Measurements from ENCODE around the gene CLCA2.

Gene CLCA2

DNA sequence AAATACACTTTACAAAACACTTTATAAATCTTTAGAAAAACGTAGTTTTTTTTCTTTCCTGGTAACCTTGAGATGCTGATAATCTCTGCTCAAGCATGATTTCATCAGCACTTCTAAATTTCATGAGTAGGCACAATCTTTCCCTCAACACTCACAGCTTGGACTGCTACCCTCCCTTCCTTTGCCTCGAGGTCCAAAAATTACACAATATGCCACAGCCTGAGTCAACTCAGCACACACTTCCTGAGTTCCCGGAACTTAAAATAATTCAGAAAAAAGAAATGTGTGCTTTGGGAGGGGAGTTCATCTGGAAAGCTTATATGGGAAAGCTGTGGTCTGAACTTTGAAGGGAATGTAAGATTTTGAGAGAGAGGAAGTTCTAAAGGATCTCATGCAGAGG is 5.9 kb downstream of the CLCA2 start:
- DNase-seq = no peak

DNA sequence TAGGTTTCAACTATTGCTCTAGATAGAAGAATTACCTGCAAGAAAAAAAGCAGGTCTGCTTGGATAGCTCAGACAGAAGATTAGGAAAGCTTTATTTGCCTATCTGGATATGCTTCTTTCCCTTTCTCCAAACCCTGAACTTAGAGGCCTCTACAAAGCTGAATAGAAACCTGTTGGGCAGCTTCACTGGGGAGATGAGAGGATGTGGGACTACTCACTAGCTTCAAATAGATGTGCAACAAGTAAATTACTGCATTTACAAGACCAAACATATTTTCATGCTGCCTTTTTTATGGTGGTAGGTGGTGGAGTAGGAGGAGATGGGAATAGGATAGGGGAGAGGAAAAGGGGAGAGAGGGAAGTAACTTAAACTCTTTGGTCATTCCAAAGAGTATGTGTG is 6.4 kb downstream of the CLCA2 start:
- DNase-seq = no peak

DNA sequence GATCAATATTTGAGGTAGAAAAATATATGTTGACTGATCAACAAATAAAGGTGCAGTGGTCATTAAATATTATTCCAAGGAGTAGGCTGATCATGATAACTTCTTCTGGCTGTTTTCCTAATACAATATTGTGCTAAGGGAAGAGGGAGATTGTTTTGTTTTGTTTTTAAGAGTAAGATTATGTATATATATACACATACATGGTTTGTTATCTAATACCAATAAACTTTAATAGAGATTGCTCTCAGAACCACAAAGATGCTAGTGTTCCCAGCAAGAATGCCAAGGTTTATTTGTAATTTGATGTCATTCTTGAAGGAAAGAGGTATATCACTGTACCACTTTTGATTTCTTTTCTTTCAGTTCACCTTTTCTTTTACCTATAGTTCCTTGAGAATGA is 10.1 kb downstream of the CLCA2 start:
- DNase-seq = no peak

DNA sequence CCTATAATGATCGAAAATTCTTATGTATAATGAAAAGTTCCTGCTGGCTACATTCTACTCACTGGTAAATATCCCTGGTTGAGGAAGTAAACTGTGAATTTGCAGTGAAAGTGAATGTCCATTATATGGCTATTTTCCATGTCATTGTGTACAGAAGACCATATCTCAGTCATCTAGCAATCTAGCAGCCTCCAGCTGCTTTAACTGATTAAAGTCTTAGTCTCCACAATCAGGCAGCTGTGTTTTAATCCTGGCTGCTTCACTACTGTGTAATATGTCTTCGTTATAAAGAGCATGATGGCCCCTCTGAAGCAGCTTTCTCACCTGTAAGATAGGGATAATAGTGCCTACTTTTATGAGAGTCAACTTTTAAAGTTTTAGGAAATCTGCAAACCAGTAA is 11.4 kb downstream of the CLCA2 start:
- no peak for DNase-seq

DNA sequence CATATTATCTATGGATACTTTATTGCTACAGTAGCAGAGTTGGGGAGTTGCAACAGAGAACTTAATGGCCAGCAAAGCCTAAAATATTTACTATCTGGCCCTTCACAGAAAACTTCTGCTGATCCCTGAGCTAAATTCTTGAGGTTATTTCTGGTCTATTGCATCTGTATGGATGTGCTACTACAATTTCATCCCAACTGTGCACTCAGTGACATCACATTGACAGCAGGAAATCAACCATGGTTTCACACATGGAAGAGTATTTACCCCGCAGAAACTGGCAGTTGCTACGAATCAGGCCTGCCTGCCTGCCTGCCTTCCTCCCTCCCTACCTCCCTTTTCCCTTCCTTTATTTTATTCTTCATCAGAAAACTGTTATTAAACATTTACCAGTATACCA is 12.1 kb downstream of the CLCA2 start:
- peak; percentile 27 for DNase-seq

DNA sequence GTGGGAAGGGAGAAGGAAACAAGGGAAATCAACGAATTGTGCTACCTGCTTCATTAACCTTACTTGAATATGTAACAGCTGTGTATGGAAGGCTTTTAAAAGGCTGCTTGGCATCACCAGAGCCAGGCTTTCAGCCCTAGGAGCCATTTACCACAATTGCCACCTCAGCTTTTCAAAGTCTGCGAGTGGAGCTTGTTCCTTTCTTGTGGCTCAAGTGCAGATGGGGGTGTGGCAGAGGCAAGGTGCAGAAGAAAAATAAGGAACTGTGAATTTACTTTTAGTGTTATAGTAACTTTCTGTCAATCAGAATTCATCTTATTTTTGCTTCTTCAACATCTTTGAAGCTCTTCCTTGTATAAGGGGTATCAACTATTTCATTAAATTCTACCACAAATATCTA is 17.6 kb downstream of the CLCA2 start:
- peak; percentile 22 for DNase-seq

DNA sequence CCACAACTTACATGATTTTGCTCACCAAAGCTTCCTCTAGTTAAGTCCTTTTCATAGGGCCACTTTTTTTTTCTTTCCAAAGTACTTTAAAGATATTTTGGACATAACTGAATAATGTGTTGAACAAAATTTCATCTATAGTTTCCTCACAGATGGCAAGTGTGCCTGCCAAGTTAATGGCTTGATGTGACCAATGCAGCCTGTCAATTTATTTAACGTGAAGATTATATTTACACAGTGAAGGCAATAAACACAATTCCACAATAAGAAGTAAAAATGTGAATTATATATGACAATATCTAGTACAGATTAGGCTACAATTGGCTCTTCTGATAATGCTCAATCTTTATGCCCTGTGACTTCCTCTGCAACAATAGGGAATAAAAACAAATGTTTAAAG is 18.0 kb downstream of the CLCA2 start:
- DNase-seq = no peak

DNA sequence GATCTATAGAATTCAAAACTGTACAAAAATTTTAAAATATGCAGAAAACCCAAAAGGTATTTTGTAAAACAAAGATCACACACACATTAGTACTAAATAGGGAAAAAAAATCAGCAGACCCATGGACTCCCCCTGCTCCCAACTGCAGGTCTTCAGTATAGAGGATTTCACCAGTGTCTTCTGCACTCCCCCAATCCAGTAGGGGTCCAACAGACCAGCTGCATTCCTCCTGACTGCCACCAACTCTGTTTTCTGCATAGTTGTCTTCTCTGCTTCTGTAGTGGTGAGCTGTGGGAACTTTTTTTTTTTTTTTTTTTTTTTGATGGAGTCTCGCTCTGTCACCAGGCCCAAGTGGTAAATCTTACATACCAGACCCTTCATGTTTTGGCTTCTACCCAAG is 21.9 kb downstream of the CLCA2 start:
- DNase-seq = no peak

DNA sequence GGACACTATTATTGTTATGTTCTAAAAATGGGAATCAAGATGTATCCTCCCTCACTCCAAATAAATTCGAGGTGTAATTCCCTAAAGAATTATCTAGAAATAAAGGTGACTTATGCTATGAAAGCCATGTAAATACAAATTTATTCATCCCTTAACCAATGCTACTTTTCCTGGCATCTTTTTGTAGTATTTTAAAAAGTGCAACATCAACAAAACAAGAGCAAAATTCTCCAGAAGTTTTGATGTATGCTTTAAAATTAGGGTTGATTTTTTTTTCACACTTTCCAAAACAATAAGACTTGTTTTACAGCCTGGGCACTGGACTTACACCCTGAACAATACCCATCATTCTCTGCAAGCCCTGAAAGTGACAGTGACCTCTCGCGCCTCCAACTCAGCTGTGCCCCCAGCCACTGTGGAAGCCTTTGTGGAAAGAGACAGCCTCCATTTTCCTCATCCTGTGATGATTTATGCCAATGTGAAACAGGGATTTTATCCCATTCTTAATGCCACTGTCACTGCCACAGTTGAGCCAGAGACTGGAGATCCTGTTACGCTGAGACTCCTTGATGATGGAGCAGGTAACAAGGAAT is 23.3 kb downstream of the CLCA2 start:
- no peak for DNase-seq

DNA sequence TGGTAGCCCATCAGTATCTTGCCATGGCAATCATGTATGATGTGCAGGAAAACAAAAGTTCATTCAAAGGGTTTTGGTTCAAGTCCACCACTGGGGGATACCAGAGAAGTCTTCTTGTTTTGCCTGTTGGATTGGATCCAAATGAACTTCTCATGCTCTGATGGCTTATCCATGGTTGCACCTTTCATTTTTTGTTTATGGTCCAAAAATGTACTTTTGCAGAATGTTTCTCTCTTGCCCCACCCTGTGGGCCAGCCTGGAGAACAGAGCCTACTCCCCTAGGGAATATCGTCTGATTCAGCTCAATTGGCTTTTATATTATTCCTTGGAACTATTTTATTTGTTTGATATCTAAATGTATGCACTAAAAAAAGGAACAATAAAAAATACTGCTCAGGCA is 24.7 kb downstream of the CLCA2 start:
- no peak for DNase-seq

DNA sequence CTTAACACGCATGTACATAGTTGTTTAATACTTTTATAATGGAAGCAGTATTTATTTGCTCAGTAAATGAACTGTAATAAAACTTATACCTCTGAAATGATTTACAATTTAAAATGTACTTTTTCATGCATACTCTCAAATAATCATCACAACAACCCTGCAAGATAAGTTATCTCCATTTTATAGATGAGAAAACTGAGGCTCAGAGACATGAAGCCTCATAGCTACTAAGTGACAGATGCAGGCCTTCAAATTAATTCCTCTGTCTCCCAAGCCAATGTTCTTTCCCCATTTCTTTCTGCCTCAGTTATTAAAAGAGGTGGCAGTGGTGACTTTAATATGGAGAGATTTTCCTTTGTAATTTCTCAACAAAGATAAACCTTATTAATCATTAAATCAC is 25.1 kb downstream of the CLCA2 start:
- DNase-seq = no peak

DNA sequence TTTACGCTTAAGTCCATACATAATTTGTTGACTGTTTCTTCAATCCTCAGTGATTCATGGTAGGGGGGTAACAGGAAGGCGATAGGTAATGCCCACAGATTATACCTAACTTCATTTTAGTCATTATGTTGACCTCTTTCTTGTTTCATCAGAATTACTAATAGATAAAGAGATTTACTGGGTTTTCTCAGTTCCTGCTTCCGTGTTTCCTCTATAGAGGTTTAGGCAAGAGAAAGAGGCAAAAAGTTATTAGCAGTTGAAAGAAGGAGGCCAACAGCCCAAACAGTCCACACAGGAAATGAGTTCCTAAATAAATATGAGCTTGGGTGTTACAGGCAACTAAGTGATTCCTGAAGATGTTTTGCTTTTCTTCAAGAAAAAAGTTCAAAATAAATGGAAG is 26.9 kb downstream of the CLCA2 start:
- no peak for DNase-seq

DNA sequence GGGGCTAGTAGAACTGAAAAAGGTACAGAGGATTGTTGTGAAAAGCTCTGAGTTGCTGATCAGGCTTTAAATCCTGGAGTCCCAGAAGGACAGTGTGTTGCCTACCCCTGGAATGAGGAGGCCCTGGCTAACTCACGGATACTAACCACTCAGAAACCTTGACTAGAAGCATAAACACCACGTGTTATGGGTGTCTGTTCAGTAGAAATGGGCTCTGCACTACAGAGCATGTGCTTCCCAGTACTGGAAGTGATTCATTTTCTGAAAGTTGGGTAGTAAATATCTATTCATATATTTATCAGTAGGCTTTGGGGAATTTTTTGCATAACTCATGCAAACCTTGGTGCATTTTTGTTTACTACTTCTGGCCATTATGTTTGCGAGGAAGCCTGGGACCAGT is 29.7 kb downstream of the CLCA2 start:
- no peak for DNase-seq

DNA sequence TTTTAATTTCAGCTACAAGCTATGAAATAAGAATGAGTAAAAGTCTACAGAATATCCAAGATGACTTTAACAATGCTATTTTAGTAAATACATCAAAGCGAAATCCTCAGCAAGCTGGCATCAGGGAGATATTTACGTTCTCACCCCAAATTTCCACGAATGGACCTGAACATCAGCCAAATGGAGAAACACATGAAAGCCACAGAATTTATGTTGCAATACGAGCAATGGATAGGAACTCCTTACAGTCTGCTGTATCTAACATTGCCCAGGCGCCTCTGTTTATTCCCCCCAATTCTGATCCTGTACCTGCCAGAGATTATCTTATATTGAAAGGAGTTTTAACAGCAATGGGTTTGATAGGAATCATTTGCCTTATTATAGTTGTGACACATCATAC is 31.1 kb downstream of the CLCA2 start:
- no peak for DNase-seq

DNA sequence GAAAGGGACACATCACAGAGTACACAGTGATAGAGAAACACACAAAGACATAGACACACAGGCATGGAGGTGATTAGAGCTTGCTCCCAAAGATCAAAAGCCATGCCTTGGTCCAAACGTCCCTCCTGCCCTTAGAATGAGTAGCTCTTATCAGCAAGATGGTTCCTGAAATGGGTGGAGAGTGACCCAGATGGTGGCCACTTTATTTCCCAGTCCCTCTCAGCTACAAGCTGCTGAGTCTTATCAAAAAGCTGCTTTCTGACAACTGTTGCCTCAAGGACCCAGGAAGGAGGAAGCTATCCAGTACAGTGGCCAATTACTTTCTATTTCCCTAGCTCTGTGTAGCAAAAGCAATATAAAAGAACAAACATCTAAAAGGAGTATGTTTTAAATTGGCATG is 37.0 kb downstream of the CLCA2 start:
- DNase-seq = no peak

DNA sequence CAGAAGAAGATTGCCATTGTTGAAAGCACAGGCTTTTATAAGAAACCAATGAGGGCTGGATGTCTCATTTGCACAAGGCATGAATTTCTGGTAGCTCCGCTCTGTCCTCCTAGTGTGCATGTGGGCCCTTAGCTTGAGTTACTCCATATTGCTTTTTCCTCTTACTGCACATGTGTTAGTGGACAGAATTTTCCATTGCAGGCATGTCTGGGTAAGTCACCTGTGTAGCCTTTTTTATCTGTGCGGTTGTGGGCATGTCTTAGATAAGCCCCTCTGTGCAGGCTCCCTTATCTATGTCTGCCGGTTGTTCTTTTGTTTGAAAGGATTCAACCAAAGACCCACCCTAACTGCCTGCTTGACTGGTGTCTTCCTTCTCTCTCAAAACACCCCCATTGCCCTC is 37.5 kb downstream of the CLCA2 start:
- no peak for DNase-seq

DNA sequence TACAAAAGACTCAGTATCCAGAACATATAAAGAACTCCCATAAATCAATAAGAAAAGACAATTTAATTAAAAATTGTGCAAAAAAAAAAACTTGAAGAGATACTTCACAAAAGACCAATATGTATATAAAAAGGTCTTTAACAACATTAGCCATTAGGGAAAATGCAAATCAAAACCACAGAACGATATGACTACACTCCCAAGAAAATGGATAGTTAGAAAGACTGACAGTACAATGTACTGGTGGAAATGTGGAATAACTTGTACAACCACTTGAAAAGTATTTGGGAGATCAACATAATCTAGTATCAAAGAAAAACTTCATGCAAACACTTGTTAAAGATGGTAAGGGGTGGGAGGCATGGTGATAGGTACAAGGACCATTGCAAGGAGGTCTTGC is 40.8 kb downstream of the CLCA2 start:
- no peak for DNase-seq

DNA sequence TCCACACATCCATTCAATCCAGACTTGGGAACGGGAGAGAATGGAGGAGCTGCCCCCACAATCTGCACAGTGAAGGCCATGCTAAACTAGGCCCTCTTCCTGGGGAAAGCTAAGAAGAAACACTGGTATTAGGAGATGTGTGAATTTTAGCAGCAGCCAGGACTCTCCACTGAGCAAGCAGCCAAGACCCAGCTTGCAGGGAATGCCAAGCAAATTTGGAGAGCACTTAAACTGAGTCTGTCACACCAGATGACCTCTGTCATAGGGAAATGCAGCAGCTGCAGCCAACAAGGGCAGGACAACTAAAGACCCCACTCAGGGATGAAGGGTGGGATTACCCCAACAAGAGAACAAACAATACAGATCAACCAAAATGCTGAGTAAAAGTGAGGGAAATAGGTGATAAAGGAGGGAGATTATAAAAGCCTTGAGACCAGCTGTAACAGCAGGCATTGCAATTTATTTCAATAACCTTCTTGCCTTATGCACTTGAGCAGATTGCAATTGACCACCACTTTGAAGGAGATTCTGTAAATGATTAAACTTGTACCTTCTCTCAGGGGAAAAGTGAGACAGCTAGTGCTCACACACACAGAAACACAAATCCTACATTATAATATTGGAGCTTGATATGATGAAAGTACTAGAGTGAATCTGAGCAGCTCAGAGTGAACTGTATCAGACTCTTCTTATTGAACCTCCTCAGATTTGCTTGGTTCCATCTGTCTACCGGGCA is 42.3 kb downstream of the CLCA2 start:
- no peak for DNase-seq

DNA sequence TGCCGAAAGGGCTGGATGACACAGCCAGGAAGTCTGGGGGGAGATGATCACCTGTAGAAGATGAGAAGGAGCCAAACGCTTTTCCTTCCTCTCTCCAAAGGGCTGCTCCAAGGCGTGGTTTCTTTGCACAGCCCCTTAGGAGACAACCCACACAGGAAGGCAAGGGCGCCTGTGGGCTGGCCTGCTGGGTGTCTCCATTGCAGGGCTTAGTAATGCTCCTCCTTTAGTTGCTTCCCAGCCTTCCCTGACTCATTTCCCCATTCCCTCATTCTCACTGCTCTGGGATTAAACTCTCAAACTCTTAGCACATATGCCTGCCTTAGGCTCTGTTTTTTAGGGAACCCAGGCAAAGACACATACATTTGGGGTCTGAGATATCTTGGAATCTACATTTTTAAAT is 43.0 kb downstream of the CLCA2 start:
- DNase-seq = no peak

DNA sequence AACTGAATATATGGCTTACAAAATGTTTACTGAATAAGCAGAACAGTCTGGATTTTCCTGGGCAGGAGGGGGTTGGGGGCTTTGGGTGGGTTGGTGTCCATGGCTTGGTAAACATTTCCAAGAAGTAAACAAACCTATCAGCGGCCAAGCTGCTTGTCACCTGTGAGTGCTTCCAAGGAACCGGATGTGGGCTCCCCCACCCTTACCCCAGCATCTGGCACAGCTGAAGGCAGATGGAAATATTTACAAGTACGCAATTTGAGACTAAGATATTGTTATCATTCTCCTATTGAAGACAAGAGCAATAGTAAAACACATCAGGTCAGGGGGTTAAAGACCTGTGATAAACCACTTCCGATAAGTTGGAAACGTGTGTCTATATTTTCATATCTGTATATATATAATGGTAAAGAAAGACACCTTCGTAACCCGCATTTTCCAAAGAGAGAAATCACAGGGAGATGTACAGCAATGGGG is 44.6 kb downstream of the CLCA2 start, which contains the start of gene CLCA1:
Gene CLCA1 (plus strand): TSS at position 427 of the 477 bp plus-strand sequence. CDS start 45 bp downstream, at position 472.
- no peak for DNase-seq

DNA sequence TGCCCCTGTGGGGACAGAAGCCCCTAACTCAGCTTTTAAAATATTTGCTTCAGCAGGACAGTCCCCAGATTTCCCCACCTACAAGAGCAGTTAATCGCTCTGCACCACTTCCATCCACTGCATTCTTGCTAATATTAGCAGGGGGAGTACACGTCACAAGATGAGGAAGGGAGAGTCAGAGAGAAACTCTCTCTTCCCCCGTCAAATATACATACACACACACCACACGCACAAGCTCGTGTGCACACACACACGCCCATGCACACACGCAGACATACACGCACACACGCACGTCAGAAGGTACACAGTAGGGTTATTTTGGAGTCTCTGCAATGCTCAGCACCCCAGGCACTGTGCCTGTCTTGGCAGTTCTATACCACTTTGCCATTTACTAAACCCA is 46.9 kb downstream of the CLCA2 start:
- DNase-seq = no peak

DNA sequence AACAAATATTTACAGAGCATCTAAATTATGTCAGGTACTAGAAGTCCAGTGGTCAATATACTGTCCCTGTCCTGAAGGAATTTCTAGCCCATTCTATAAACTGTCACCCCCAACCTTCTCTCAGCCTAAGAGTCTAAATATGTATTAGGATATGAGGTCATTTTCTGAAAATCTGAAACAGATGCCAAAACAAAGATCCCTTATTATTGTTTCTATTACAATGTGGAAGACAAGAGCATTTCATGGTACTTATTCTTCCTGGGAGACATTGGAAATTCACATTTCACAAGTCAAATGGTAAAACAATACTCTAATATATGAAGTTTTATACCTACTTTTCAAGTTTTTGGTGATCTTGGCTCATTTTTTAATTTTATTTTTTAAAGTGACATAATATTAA is 47.3 kb downstream of the CLCA2 start:
- DNase-seq = no peak

DNA sequence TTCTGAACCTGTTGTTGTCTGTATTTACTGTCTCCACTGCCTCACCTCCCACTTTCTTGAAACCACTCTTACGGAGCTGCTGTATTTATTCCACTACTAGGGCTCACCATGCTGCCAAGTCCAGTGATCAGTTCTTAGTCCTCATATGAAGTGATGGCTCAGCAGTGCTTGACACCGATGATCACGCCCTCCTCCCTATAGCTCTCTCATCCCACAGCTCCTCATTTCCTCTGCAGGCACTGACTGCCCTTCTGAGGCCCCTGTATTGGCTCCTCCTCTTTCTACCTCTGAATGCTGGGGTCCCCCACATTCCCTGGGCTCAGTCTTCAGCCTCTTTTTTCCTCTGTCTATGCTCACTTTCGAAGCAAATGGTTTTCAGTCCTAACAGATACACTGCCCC is 48.2 kb downstream of the CLCA2 start:
- DNase-seq = no peak

DNA sequence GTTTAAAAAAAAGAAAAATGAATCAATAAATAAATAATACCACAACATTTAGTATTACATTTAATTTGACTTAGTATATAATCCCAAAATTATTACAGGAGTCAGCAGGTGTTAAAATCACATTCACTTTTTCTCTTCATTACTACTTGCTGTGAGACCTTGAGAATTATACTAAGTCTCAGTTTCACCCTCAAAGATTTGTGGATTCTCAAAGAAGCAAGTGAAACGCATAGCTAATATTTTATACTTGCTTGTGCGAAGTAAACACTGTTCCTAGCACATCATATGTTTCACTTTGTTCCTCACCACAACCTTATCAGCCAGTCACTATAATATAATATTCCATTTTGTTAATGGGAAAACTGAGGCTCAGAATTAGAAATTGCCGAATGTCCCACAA is 48.8 kb downstream of the CLCA2 start:
- DNase-seq = no peak

DNA sequence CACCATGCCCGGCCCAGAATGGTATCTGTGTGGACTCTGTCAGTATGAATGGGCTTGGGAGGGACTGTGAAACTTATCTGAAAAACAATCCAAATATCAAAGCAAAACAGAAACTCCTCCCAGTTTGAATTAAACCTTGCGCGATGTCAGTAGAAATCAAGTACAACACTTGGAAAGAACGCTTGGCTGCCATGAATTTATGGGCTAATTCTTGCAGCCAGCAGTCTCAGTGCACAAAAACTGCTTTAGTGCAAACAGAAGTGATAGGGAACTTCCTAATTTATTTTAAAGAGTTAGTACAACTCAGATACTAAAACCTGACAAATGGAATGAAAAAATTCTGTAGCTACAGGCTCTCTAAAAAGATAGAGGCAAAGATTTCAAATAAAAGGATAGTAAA is 53.3 kb downstream of the CLCA2 start:
- no peak for DNase-seq
